ENCODE measurements around the gene CNPPD1. TPM values are rescaled to one million over a fixed set of nuclear protein-coding genes. Genes with fewer than 3 reads are reported as not detected.

Gene CNPPD1
- total and polyA plus RNA-seq, 11 donors, result 37.3 to 118 (median 57.2) TPM

DNA sequence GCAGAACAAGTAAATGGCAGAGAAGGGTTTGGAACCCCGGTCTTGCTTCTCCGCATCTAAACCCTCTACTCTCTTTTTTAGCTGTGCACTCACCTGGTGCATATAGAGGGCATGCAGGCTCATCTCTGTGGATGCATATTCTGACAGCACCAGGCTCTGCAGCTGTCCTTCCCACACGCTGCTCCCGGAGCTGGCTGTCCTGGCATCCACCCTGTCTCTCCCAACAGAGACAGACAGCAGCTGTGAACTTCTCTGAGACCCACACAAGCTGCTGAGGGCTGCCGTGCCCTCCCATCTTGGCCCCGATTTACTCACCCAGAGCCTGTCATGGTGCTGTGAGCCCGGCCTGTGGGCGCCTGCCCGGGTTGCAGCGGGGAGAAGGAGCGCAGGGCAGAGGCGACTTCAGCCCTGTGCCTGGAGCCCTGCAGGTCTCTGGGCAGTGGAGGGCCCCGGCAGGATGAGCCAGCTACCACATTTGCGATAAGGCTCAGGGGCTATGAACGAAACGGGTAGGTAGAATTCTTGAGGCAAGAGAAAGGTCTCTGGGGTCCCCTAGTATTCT lies 45.3 kb upstream of the CNPPD1 start:
- Histone ChIP-seq H3K27ac (no peak overlapping the region), H3K4me3 (no peak overlapping the region)

GRCh38 chr2:219220652-219221402 lies 44.1 kb upstream of the CNPPD1 start:
- no peaks in the 10 kb centered on the region for H3K9me3 ChIP-seq
- H3K4me3 ChIP-seq, result no peak overlapping the region
- DNase-seq (no peak), ATAC-seq (no peak)
- WGBS, 4 donors, result 88 to 93% (median 89%) methylated on average over 19 of the region's 19 CpGs
- no peak overlapping the region for H3K27ac ChIP-seq
- TF ChIP-seq CTCF (IDR thresholded peaks at IDR 0.05) (no peak), POLR2A (IDR thresholded peaks at IDR 0.05) (no peak)
- H3K27me3 ChIP-seq, result no peaks in the 10 kb centered on the region
- peaks cover 5 to 67% (median 62%) of the 10 kb centered on the region in 9 donors for H3K36me3 ChIP-seq
- H3K4me1 ChIP-seq, result peaks cover 6 to 45% (median 33%) of the 10 kb centered on the region in 12 donors
- intact Hi-C loops (cut with DNase I), result loop anchor here in 1 of 10 donors (10.0 kb wide), 1 partner anchor 46 kb away; the partner anchor contains the start of genes CNPPD1, RETREG2 and SLC23A3

More for the DNA sequence above, 45.3 kb upstream of the CNPPD1 start:
- no peak for ATAC-seq
- 94 to 95% (median 95%) methylated on average over 16 of the region's 16 CpGs for WGBS, 4 donors
- TF ChIP-seq POLR2A (IDR thresholded peaks at IDR 0.05) (no peak), CTCF (IDR thresholded peaks at IDR 0.05) (no peak)
- Histone ChIP-seq H3K4me1 (peaks cover 6 to 39% (median 27%) of the 10 kb centered on the region in 12 donors), H3K9me3 (no peaks in the 10 kb centered on the region), H3K27me3 (no peaks in the 10 kb centered on the region), H3K36me3 (peaks cover 5 to 76% (median 71%) of the 10 kb centered on the region in 9 donors)
- DNase-seq, result no peak
- intact Hi-C loops (cut with DNase I), result loop anchor here in 1 of 10 donors (10.0 kb wide), 1 partner anchor 47 kb away; the partner anchor contains the start of genes CNPPD1, RETREG2 and SLC23A3

- peak overlapping the region in 3 of 12 donors; percentile 81 to 97 (median 95) for H3K27ac ChIP-seq
Observed at GRCh38 chr2:219219784-219220532, 43.2 kb upstream of the CNPPD1 start.

More at GRCh38 chr2:219219784-219220532, 43.2 kb upstream of the CNPPD1 start:
- H3K4me1 ChIP-seq, result peaks cover 6 to 42% (median 33%) of the 10 kb centered on the region in 12 donors
- intact Hi-C loops (cut with DNase I), result loop anchor here in 5 of 10 donors (5.0 to 10.0 kb wide), 3 partner anchors 43 to 62 kb away; partner anchors contain the start of genes CNPPD1 (in 4 of the 5), RETREG2 (in 4 of the 5) and SLC23A3 (in 1 of the 5)
- peak overlapping the region in 2 of 12 donors; percentile 57 to 65 for H3K4me3 ChIP-seq
- H3K27me3 ChIP-seq, result no peaks in the 10 kb centered on the region
- peaks cover 5 to 67% (median 62%) of the 10 kb centered on the region in 9 donors for H3K36me3 ChIP-seq
- no peaks in the 10 kb centered on the region for H3K9me3 ChIP-seq
- ATAC-seq (no peak), DNase-seq (no peak)
- no peak for TF ChIP-seq POLR2A (IDR thresholded peaks at IDR 0.05)
- no peak for TF ChIP-seq CTCF (IDR thresholded peaks at IDR 0.05)
- WGBS, 4 donors, result 87 to 90% (median 88%) methylated on average over 18 of the region's 18 CpGs

Measured in heart left ventricle (tissue), 16 donors.